B cell (primary cell): Measurements from ENCODE around the gene MPZL1. TPM values are rescaled to one million over a fixed set of nuclear protein-coding genes. Genes with fewer than 3 reads are reported as not detected.

Source experiments
- ATAC-seq: fragments of 200-7000 bp; cut with Tn5 transposase; one replicate; pipeline ENCODE4 v1.10.0; 2021; ENCODE audit warnings: low read depth, mild to moderate bottlenecking, moderate number of reproducible peaks, moderate library complexity
- CTCF ChIA-PET: fragments of 350-600 bp; sonication (Branson Sonifier 250); formaldehyde crosslinking; loops from one replicate; lab custom pipeline; 2021; ENCODE audit warnings: antibody characterized with exemption, inconsistent platforms; lab: Charles Lee
- POLR2A ChIA-PET: fragments of 350-600 bp; sonication (Branson Sonifier 250); formaldehyde crosslinking; loops from one replicate; lab custom pipeline; 2021; ENCODE audit warnings: antibody characterized with exemption; lab: Charles Lee
- DNase-seq: peaks from one replicate; pipeline ENCODE4 v3.0.0; 2013
- H2AFZ ChIP-seq: 2 replicates; pipeline ENCODE4 v1.6.1; 2012; ENCODE audit warnings: mild to moderate bottlenecking, low read depth, low read length; ENCODE audit not compliant: insufficient read depth, poor library complexity, severe bottlenecking
- H3K27ac ChIP-seq, 2 donors: 1 replicate in 1 of 2; 2 replicates in 1 of 2; pipeline ENCODE4 v1.5.1; 2012 to 2013; ENCODE audit warnings: low read length in 2 of 2, mild to moderate bottlenecking in 2 of 2, moderate library complexity in 1 of 2
- H3K27me3 ChIP-seq, 4 experiments: fragments of 200-600 bp in 1 of 4; sonication (generic) in 1 of 4; replicated peaks in 1 of 4; 1 replicate in 2 of 4; 2 replicates in 2 of 4; pipeline versions ENCODE4 v1.6.1 to v1.7.0; 2013 to 2016; ENCODE audit warnings: low read length in 3 of 4, mild to moderate bottlenecking in 2 of 4, mixed read lengths in 1 of 4, moderate library complexity in 1 of 4; ENCODE audit not compliant: insufficient read depth in 4 of 4, control insufficient read depth in 3 of 4; ENCODE audit errors: control extremely low read depth in 1 of 4
- H3K36me3 ChIP-seq, 2 experiments: replicated peaks in 1 of 2; 1 replicate in 1 of 2; 2 replicates in 1 of 2; pipeline versions ENCODE4 v1.6.1 to v1.7.1; 2013; ENCODE audit warnings: low read length in 1 of 2; ENCODE audit not compliant: insufficient read depth in 2 of 2, control insufficient read depth in 1 of 2; ENCODE audit errors: control extremely low read depth in 1 of 2, extremely low read depth in 1 of 2
- H3K4me1 ChIP-seq, 2 donors: fragments of 200-600 bp in 1 of 2; sonication (generic) in 1 of 2; 1 replicate in 1 of 2; 2 replicates in 1 of 2; pipeline versions ENCODE4 v1.5.1 to v1.6.1; 2013 to 2017; ENCODE audit warnings: low read length in 2 of 2; ENCODE audit not compliant: control insufficient read depth in 2 of 2, insufficient read depth in 2 of 2
- H3K4me2 ChIP-seq: replicated peaks from 2 replicates; pipeline ENCODE3; 2012; ENCODE audit warnings: mild to moderate bottlenecking, low read depth, low read length; ENCODE audit not compliant: poor library complexity, severe bottlenecking
- H3K4me3 ChIP-seq, 5 experiments: fragments of 200-600 bp in 1 of 5; sonication (generic) in 1 of 5; 1 replicate in 3 of 5; 2 replicates in 2 of 5; pipeline versions ENCODE4 v1.5.1 to v1.7.0; 2011 to 2016; ENCODE audit warnings: low read length in 4 of 5, mild to moderate bottlenecking in 4 of 5, low read depth in 2 of 5, control low read depth in 1 of 5, moderate library complexity in 1 of 5; ENCODE audit not compliant: insufficient read depth in 1 of 5; ENCODE audit errors: control extremely low read depth in 1 of 5, extremely low read depth in 1 of 5
- H3K79me2 ChIP-seq: fragments of 200-600 bp; sonication (generic); one replicate; pipeline ENCODE4 v1.6.0; 2016; ENCODE audit warnings: low read length; ENCODE audit not compliant: control insufficient read depth, insufficient read depth
- H3K9ac ChIP-seq: fragments of 200-600 bp; sonication (generic); 2 replicates; pipeline ENCODE4 v1.6.1; 2017; ENCODE audit warnings: mild to moderate bottlenecking, low read length, moderate library complexity
- H3K9me3 ChIP-seq, 3 donors: one replicate each; pipeline versions ENCODE4 v1.6.1 to v1.7.1; 2013; ENCODE audit warnings: low read length in 2 of 3; ENCODE audit not compliant: control insufficient read depth in 2 of 3, insufficient read depth in 1 of 3; ENCODE audit errors: control extremely low read depth in 1 of 3
- H4K20me1 ChIP-seq: 2 replicates; pipeline ENCODE4 v1.6.0; 2012; ENCODE audit warnings: mild to moderate bottlenecking, low read length; ENCODE audit not compliant: insufficient read depth, control insufficient read depth, poor library complexity, severe bottlenecking
- H3K27ac Mint-ChIP-seq: one replicate; pipeline ENCODE4 v1.8.0; 2021; ENCODE audit warnings: mixed read lengths
- H3K27me3 Mint-ChIP-seq: one replicate; pipeline ENCODE4 v1.8.0; 2021; ENCODE audit warnings: mixed read lengths
- H3K4me1 Mint-ChIP-seq: one replicate; pipeline ENCODE4 v1.8.0; 2021; ENCODE audit warnings: mixed read lengths
- H3K4me3 Mint-ChIP-seq: one replicate; pipeline ENCODE4 v1.8.0; 2021; ENCODE audit warnings: mixed read lengths
- H3K9me3 Mint-ChIP-seq: one replicate; pipeline ENCODE4 v1.8.0; 2022; ENCODE audit warnings: mixed read lengths; ENCODE audit not compliant: insufficient read depth
- EZH2 ChIP-seq: IDR thresholded peaks from 2 replicates; pipeline ENCODE4 v1.6.1; 2012; ENCODE audit warnings: borderline replicate concordance, low read depth, mild to moderate bottlenecking, moderate library complexity, low read length; ENCODE audit not compliant: insufficient read depth, poor library complexity, severe bottlenecking
- WGBS: methylation state at CpG from one replicate; pipeline ENCODE4 v1.1.5; 2013; ENCODE audit warnings: missing lambda C conversion rate; ENCODE audit not compliant: insufficient coverage; 5-methylcytosine and 5-hydroxymethylcytosine counted together
- intact Hi-C: fragments of 100-400 bp; cut with micrococcal nuclease; formaldehyde crosslinking; loops from one replicate; pipeline ENCODE4 v1.10.0; 2022
- polyA plus RNA-seq: library from polyadenylated mRNA; depleted of rRNA; stranded (reverse); fragments of >200 nt; gene quantifications from 2 replicates; pipeline ENCODE4 v1.2.3, GENCODE V29; 2012
- total RNA-seq, 2 donors: library from RNA; stranded (reverse); fragments of 120-200 nt in 1 of 2; gene quantifications; 1 replicate in 1 of 2; 2 replicates in 1 of 2; pipeline versions ENCODE4 v1.2.3 to v1.2.4, GENCODE V29; 2013 to 2022
- TF ChIP-seq, protein P1 (sequence below): fragments of 200-600 bp; IDR thresholded peaks from one replicate; pipeline ENCODE4 v1.8.0; 2022; ENCODE audit warnings: antibody characterized with exemption, mild to moderate bottlenecking

MPZL1 gene
- total and polyA plus RNA-seq, 2 donors (not counting 1 experiment from before 2014, with no cell fraction given), result 15.4 to 27.7 TPM

DNA sequence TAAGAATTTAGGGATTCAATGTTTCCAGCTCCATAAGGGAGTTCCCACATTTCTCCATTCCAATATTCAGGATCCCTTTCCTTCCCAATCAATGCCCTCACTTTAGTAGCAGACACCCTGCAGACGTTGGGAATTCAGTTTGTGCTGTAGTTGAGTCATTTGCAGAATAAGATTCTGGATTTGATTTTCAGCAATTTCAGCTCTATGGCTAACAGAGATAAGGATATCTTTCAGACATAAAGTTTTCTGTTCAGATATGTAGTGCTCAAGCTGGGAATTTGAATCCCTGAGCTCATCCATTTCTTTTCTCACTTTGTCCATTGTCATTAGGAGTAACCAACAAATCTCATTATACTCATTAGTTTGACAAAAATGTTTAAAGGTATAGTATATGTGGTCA is 13.1 kb downstream of the MPZL1 start:
- Mint-ChIP-seq H3K9me3 (no peaks in the 10 kb centered on the region), H3K27me3 (no peaks in the 10 kb centered on the region), H3K4me3 (no peak overlapping the region), H3K4me1 (peaks cover 3% of the 10 kb centered on the region), H3K27ac (no peak overlapping the region)
- ChIA-PET POLR2A (no interaction called here), CTCF (no interaction called here)
- no peak for TF ChIP-seq EZH2
- TF ChIP-seq, protein P1, sequence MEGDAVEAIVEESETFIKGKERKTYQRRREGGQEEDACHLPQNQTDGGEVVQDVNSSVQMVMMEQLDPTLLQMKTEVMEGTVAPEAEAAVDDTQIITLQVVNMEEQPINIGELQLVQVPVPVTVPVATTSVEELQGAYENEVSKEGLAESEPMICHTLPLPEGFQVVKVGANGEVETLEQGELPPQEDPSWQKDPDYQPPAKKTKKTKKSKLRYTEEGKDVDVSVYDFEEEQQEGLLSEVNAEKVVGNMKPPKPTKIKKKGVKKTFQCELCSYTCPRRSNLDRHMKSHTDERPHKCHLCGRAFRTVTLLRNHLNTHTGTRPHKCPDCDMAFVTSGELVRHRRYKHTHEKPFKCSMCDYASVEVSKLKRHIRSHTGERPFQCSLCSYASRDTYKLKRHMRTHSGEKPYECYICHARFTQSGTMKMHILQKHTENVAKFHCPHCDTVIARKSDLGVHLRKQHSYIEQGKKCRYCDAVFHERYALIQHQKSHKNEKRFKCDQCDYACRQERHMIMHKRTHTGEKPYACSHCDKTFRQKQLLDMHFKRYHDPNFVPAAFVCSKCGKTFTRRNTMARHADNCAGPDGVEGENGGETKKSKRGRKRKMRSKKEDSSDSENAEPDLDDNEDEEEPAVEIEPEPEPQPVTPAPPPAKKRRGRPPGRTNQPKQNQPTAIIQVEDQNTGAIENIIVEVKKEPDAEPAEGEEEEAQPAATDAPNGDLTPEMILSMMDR, result no peak
- no peaks in the 10 kb centered on the region for H3K4me1 ChIP-seq
- no peak for DNase-seq
- intact Hi-C loops, result no loop called here
- no peaks in the 10 kb centered on the region for H3K9me3 ChIP-seq
- no peak overlapping the region for H3K27ac ChIP-seq
- H2AFZ ChIP-seq, result no peak overlapping the region
- peaks cover 0 to 7% of the 10 kb centered on the region in 2 experiments for H3K36me3 ChIP-seq
- WGBS, result no CpG with 5 or more reads among the region's 1 CpG
- H3K4me2 ChIP-seq, result no peak overlapping the region
- ATAC-seq, result no peak
- peaks cover 77% of the 10 kb centered on the region for H3K79me2 ChIP-seq
- H3K4me3 ChIP-seq, result no peak overlapping the region
- H4K20me1 ChIP-seq, result peaks cover 4% of the 10 kb centered on the region
- no peaks in the 10 kb centered on the region for H3K27me3 ChIP-seq
- H3K9ac ChIP-seq, result no peak overlapping the region

DNA sequence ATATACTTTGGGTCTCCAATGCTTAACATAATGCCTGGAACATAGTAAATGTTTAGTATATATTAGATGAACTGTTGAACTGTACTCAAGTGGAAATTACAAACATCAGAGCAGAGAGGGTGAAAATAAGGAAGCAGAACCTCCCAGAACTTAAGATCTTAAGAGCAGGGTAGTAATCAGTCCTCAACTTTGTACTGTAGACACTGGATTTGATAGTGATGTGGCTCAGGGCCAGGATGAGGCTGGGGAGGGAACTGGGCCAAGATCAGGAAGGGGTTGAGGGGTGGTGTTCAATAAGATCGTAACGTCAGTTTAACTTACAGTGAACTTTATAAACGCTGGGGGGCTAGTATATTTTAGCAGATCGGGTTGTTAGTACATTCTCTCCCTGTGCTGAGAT is 15.4 kb downstream of the MPZL1 start:
- H3K9me3 Mint-ChIP-seq, result no peaks in the 10 kb centered on the region
- ChIA-PET CTCF (no interaction called here), POLR2A (no interaction called here)
- no peak for TF ChIP-seq EZH2
- TF ChIP-seq, protein P1, result no peak
- Histone ChIP-seq H3K79me2 (peaks cover 75% of the 10 kb centered on the region), H3K9me3 (no peaks in the 10 kb centered on the region), H3K36me3 (peaks cover 0 to 3% of the 10 kb centered on the region in 2 experiments), H3K27me3 (no peaks in the 10 kb centered on the region), H3K4me2 (no peak overlapping the region), H3K27ac (no peak overlapping the region), H2AFZ (no peak overlapping the region), H3K4me3 (no peak overlapping the region), H3K4me1 (no peaks in the 10 kb centered on the region), H4K20me1 (peaks cover 4% of the 10 kb centered on the region), H3K9ac (no peak overlapping the region)
- no peak for DNase-seq
- ATAC-seq, result no peak
- no peaks in the 10 kb centered on the region for H3K27me3 Mint-ChIP-seq
- 95% methylated on average over 3 of the region's 4 CpGs for WGBS
- H3K4me3 Mint-ChIP-seq, result no peak overlapping the region
- H3K4me1 Mint-ChIP-seq, result peaks cover 10% of the 10 kb centered on the region
- H3K27ac Mint-ChIP-seq, result no peak overlapping the region
- intact Hi-C loops, result no loop called here
